GM23338 (cell line): ENCODE data around the gene MGLL. TPM values are rescaled to one million over a fixed set of nuclear protein-coding genes. Genes with fewer than 3 reads are reported as not detected.

ENCODE experiments used
- ATAC-seq: fragments of 200-7000 bp; cut with Tn5 transposase; 3 replicates; pipeline ENCODE4 v1.9.1; 2020
- DNase-seq: peaks from one replicate; pipeline ENCODE4 v3.0.0-alpha.2; 2015; ENCODE audit warnings: low spot score
- H2AFZ ChIP-seq: fragments of 200-600 bp; sonication (generic); 2 replicates; pipeline ENCODE4 v1.8.0; 2016; ENCODE audit warnings: antibody characterized with exemption, mild to moderate bottlenecking, moderate library complexity
- H3F3A ChIP-seq: fragments of 200-600 bp; sonication (generic); replicated peaks from 2 replicates; pipeline ENCODE4 v1.8.0; 2017; ENCODE audit warnings: antibody characterized with exemption, mixed run types, low read depth
- H3K27ac ChIP-seq: fragments of 200-600 bp; sonication (generic); 2 replicates; pipeline ENCODE4 v1.6.1; 2016; ENCODE audit warnings: low read depth
- H3K27me3 ChIP-seq: fragments of 200-600 bp; sonication (generic); 2 replicates; pipeline ENCODE4 v1.8.0; 2016; ENCODE audit warnings: mild to moderate bottlenecking, mixed run types, moderate library complexity; ENCODE audit not compliant: insufficient read depth
- H3K36me3 ChIP-seq: fragments of 200-600 bp; sonication (generic); 2 replicates; pipeline ENCODE4 v1.8.0; 2016; ENCODE audit warnings: mild to moderate bottlenecking; ENCODE audit not compliant: insufficient read depth
- H3K4me1 ChIP-seq: fragments of 200-600 bp; sonication (generic); 2 replicates; pipeline ENCODE4 v1.8.0; 2016; ENCODE audit warnings: mild to moderate bottlenecking, moderate library complexity; ENCODE audit not compliant: insufficient read depth
- H3K4me2 ChIP-seq: fragments of 200-600 bp; sonication (generic); 2 replicates; pipeline ENCODE4 v1.7.1; 2017; ENCODE audit warnings: mixed run types
- H3K4me3 ChIP-seq: fragments of 200-600 bp; sonication (generic); 2 replicates; pipeline ENCODE4 v1.6.1; 2016; ENCODE audit warnings: mixed run types
- H3K79me2 ChIP-seq: fragments of 200-600 bp; sonication (generic); replicated peaks from 2 replicates; pipeline ENCODE4 v1.8.0; 2017; ENCODE audit warnings: mild to moderate bottlenecking; ENCODE audit not compliant: insufficient read depth
- H3K9me2 ChIP-seq: fragments of 200-600 bp; sonication (generic); 2 replicates; pipeline ENCODE4 v1.8.0; 2017; ENCODE audit not compliant: insufficient read depth
- H4K20me1 ChIP-seq: fragments of 200-600 bp; sonication (generic); replicated peaks from 2 replicates; pipeline ENCODE4 v1.8.0; 2017; ENCODE audit warnings: mild to moderate bottlenecking; ENCODE audit not compliant: insufficient read depth
- H3K27ac Mint-ChIP-seq: 2 replicates; pipeline ENCODE4 v1.8.0; 2020; ENCODE audit warnings: inconsistent platforms, mild to moderate bottlenecking, moderate library complexity, mixed read lengths
- H3K27me3 Mint-ChIP-seq: 3 replicates; pipeline ENCODE4 v1.8.0; 2022; ENCODE audit warnings: low read depth, mild to moderate bottlenecking, moderate library complexity, mixed read lengths, inconsistent platforms; ENCODE audit not compliant: insufficient read depth, poor library complexity
- H3K36me3 Mint-ChIP-seq: 3 replicates; pipeline ENCODE4 v1.8.0; 2021; ENCODE audit warnings: low read depth, mild to moderate bottlenecking, inconsistent platforms, moderate library complexity, mixed read lengths
- H3K4me1 Mint-ChIP-seq: 3 replicates; pipeline ENCODE4 v1.8.0; 2020; ENCODE audit warnings: mild to moderate bottlenecking, inconsistent platforms, mixed read lengths
- H3K4me3 Mint-ChIP-seq: 3 replicates; pipeline ENCODE4 v1.8.0; 2021; ENCODE audit warnings: moderate library complexity, mild to moderate bottlenecking, inconsistent platforms, mixed read lengths
- H3K9me3 Mint-ChIP-seq: 3 replicates; pipeline ENCODE4 v1.8.0; 2020; ENCODE audit warnings: moderate library complexity, mild to moderate bottlenecking, inconsistent platforms, mixed read lengths
- CREB1 ChIP-seq: fragments of 250-450 bp; sonication (Bioruptor Pico); IDR thresholded peaks from 2 replicates; pipeline ENCODE4 v1.5.0; 2020; ENCODE audit warnings: low read depth, mild to moderate bottlenecking, moderate library complexity
- ETS1 ChIP-seq: IDR thresholded peaks from 2 replicates; pipeline ENCODE4 v1.6.1; 2016; ENCODE audit warnings: antibody characterized with exemption
- EZH2 ChIP-seq: fragments of 200-600 bp; sonication (generic); IDR thresholded peaks from one replicate; pipeline ENCODE4 v1.8.0; 2017; ENCODE audit warnings: antibody characterized with exemption, mild to moderate bottlenecking, low read depth; ENCODE audit not compliant: unreplicated experiment
- EZH2phosphoT487 ChIP-seq: fragments of 200-600 bp; sonication (generic); IDR thresholded peaks from one replicate; pipeline ENCODE4 v1.8.1; 2018; ENCODE audit warnings: antibody characterized with exemption; ENCODE audit not compliant: unreplicated experiment
- NANOG ChIP-seq: IDR thresholded peaks from 2 replicates; pipeline ENCODE4 v1.6.1; 2016; ENCODE audit warnings: antibody characterized with exemption, borderline replicate concordance
- POLR2AphosphoS5 ChIP-seq: IDR thresholded peaks from 2 replicates; pipeline ENCODE4 v1.6.1; 2016; ENCODE audit warnings: antibody characterized with exemption, low read depth
- REST ChIP-seq: IDR thresholded peaks from one replicate; pipeline ENCODE4 v1.6.1; 2018; ENCODE audit warnings: antibody characterized with exemption; ENCODE audit not compliant: unreplicated experiment
- STAT1 ChIP-seq: IDR thresholded peaks from one replicate; pipeline ENCODE4 v1.6.1; 2016; ENCODE audit warnings: antibody characterized with exemption; ENCODE audit not compliant: unreplicated experiment
- ZNF462 ChIP-seq: fragments of 250-450 bp; sonication (Bioruptor Pico); IDR thresholded peaks from 2 replicates; pipeline ENCODE4 v1.5.0; 2020; ENCODE audit warnings: mild to moderate bottlenecking, moderate library complexity
- polyA plus RNA-seq: library from polyadenylated mRNA; unstranded; fragments of >200 nt; fragmentation: Nextera tagmentation; extraction: Ambion mirVana; gene quantifications from 2 replicates; pipeline ENCODE4 v1.2.1, GENCODE V29; 2016
- total RNA-seq: library from RNA; depleted of rRNA; stranded (reverse); fragments of >200 nt; shearing (Covaris generic); gene quantifications from 2 replicates; pipeline ENCODE4 v1.2.3, GENCODE V29; 2014
- TF ChIP-seq, protein P1 (sequence below), 2 experiments: fragments of 200-600 bp in 1 of 2; sonication (generic) in 1 of 2; conservative IDR thresholded peaks; 2 replicates each; pipeline versions ENCODE4 v1.5.1 to v1.6.1; 2016 to 2017; ENCODE audit warnings: antibody characterized with exemption in 2 of 2, low read depth in 2 of 2, mild to moderate bottlenecking in 2 of 2, moderate library complexity in 1 of 2

The MGLL gene
- total and polyA plus RNA-seq, 2 experiments from 2014 or later = 0.71 to 0.83 TPM

GRCh38 chr3:127676456-127676855 is 145.9 kb downstream of the MGLL start (continued):
- no peak for TF ChIP-seq ETS1
- TF ChIP-seq EZH2phosphoT487 = no peak
- TF ChIP-seq CREB1 (CRISPR knock-in tag) = no peak
- no peak for TF ChIP-seq POLR2AphosphoS5
- TF ChIP-seq REST = no peak
- TF ChIP-seq, protein P1, sequence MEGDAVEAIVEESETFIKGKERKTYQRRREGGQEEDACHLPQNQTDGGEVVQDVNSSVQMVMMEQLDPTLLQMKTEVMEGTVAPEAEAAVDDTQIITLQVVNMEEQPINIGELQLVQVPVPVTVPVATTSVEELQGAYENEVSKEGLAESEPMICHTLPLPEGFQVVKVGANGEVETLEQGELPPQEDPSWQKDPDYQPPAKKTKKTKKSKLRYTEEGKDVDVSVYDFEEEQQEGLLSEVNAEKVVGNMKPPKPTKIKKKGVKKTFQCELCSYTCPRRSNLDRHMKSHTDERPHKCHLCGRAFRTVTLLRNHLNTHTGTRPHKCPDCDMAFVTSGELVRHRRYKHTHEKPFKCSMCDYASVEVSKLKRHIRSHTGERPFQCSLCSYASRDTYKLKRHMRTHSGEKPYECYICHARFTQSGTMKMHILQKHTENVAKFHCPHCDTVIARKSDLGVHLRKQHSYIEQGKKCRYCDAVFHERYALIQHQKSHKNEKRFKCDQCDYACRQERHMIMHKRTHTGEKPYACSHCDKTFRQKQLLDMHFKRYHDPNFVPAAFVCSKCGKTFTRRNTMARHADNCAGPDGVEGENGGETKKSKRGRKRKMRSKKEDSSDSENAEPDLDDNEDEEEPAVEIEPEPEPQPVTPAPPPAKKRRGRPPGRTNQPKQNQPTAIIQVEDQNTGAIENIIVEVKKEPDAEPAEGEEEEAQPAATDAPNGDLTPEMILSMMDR (conservative IDR thresholded peaks at IDR 0.05; ENCODE audit: low read depth in 2 of 2) = no peak
- TF ChIP-seq EZH2 = no peak
- TF ChIP-seq NANOG = no peak
- no peak for TF ChIP-seq STAT1

DNA sequence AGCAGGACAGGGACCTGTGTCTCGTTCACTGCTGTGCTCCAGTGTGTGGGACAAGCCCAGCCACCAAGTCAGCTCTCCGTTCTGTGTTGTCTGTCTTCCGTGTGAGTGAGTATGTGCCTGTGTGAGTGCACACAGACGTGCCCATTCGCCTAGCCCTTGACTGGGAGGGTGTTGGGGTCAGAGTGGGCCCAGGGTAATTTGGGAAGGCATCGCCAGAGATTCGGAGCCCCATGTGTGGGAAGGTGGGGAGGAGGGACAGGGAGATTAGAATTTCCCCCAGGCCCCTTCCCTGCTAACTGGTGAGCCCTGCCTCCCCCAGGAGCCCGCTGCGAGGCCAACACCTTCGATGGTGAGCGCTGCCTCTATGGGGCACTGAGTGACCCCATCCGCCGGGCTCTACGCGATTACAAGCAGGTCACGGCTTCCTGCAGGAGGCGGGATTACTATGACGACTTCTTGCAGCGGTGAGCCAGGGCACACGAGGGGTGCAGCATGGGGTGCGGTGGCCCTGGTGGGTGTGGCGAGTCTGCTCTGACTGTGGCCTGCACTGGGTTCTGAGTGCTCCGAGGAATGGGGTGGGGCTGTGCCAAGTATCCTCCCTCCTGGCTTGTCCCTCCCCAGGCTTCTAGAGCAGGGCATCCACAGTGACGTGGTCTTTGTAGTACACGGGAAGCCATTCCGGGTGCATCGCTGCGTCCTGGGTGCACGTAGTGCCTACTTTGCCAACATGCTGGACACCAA is 146.5 kb downstream of the MGLL start:
- Mint-ChIP-seq H3K36me3 (no peaks in the 10 kb centered on the region; the same call in 2 of the 3 replicates), H3K9me3 (peaks cover 5% of the 10 kb centered on the region; the same call in 2 of the 3 replicates), H3K27me3 (peaks cover 12% of the 10 kb centered on the region), H3K27ac (peak overlapping the region; percentile 44; the same call in 1 of the 2 replicates), H3K4me3 (no peak overlapping the region; the same call in 2 of the 3 replicates), H3K4me1 (peaks cover 17% of the 10 kb centered on the region)
- Histone ChIP-seq H3K4me3 (no peak overlapping the region), H3K27ac (no peak overlapping the region), H3K4me1 (peaks cover 5% of the 10 kb centered on the region; the same call in 1 of the 2 replicates), H3K9me2 (no peaks in the 10 kb centered on the region), H3K79me2 (no peaks in the 10 kb centered on the region), H3K27me3 (no peaks in the 10 kb centered on the region), H3K4me2 (no peak overlapping the region), H3F3A (no peaks in the 10 kb centered on the region), H2AFZ (no peak overlapping the region), H3K36me3 (no peaks in the 10 kb centered on the region), H4K20me1 (no peaks in the 10 kb centered on the region)
- DNase-seq (no peak), ATAC-seq (no peak)
- TF ChIP-seq ZNF462 (CRISPR knock-in tag) (no peak), NANOG (no peak)
